H1 (cell line): ENCODE results near the gene BAX. TPM values are rescaled to one million over a fixed set of nuclear protein-coding genes. Genes with fewer than 3 reads are reported as not detected.

Experiments
- HDAC2 ChIP-seq, 2 experiments: fragments of 300-600 bp in 1 of 2; sonication (generic) in 1 of 2; IDR thresholded peaks; 2 replicates each; pipeline ENCODE4 v1.6.1; 2011 to 2012; ENCODE audit warnings: low read depth in 2 of 2, low read length in 2 of 2, mild to moderate bottlenecking in 2 of 2, moderate library complexity in 2 of 2, borderline replicate concordance in 1 of 2, inconsistent platforms in 1 of 2
- POLR2A ChIP-seq, 2 experiments: IDR thresholded peaks; 1 replicate in 1 of 2; 2 replicates in 1 of 2; pipeline ENCODE4 v1.6.1; 2011; ENCODE audit warnings: low read depth in 2 of 2, low read length in 2 of 2, mild to moderate bottlenecking in 2 of 2; ENCODE audit errors: control extremely low read depth in 1 of 2
- polyA plus RNA-seq, 7 experiments: library from polyadenylated mRNA; depleted of rRNA in 3 of 7; stranded (reverse) in 5 of 7; unstranded in 2 of 7; fragments of >200 nt in 5 of 7; fragments of 200-250 nt in 2 of 7; gene quantifications; 1 replicate in 5 of 7; 2 replicates in 1 of 7; 4 replicates in 1 of 7; pipeline versions ENCODE4 v1.2.1 to v1.2.3, GENCODE V29; 2011 to 2013; ENCODE audit warnings: missing spikeins in 2 of 7, mixed read lengths in 2 of 7
- total RNA-seq: library from RNA; stranded (reverse); fragmentation: NEBNext Ultra II Directional; extraction: Animal tissue kit (Norgen Biotek cat#: 25700); gene quantifications from 2 replicates; pipeline ENCODE4 v1.2.1, GENCODE V29; 2021

Gene BAX
- total and polyA plus RNA-seq, 2 of the 8 experiments (the other 6 are each of a cell fraction or from before 2014, with no cell fraction given) = 257 to 346 TPM

GRCh38 chr19:48967346-48968178 lies 12.9 kb downstream of the BAX start (continued):
- TF ChIP-seq HDAC2 (IDR thresholded peaks at IDR 0.05; ENCODE audit: borderline replicate concordance in 1 of 2, low read depth in 2 of 2, low read length in 2 of 2) (no peak), POLR2A (IDR thresholded peaks at IDR 0.05; ENCODE audit: control extremely low read depth in 1 of 2, low read depth in 2 of 2, low read length in 2 of 2) (peak; percentile 32 to 55)
